ENCODE measurements around the gene PEX19. TPM values are rescaled to one million over a fixed set of nuclear protein-coding genes. Genes with fewer than 3 reads are reported as not detected.
A peak's percentile ranks its signal among the peaks of the same experiment; 100 is the strongest.
"Not testable (repeated sequence)": the region's sequence is repeated elsewhere in the genome, so short reads cannot be mapped to it uniquely, and the experiment has no call there.

Gene PEX19
- total RNA-seq, 2 experiments from 2014 or later = 50.0 to 61.1 TPM

- ChIA-PET CTCF (interaction anchor here (3.3 kb wide), 1 partner anchor 16 kb away, joined by 18 read pairs; no protein-coding TSS in a partner anchor), POLR2A (no interaction called here)
- Mint-ChIP-seq H3K27me3 (no peaks in the 10 kb centered on the region), H3K27ac (no peak overlapping the region), H3K9me3 (no peaks in the 10 kb centered on the region), H3K36me3 (peaks cover 46% of the 10 kb centered on the region), H3K4me3 (no peak overlapping the region), H3K4me1 (ENCODE audit: low read depth) (no peaks in the 10 kb centered on the region)
- no peak for DNase-seq
- intact Hi-C loops (cut with micrococcal nuclease) = no loop called here
These were observed 22.3 kb upstream of the PEX19 start for GRCh38 chr1:160307118-160307791.

- peaks cover 53% of the 10 kb centered on the region for H3K36me3 Mint-ChIP-seq
- POLR2A ChIA-PET = no interaction called here
- CTCF ChIA-PET = interaction anchor here (0.9 to 1.1 kb wide), 2 partner anchors 9 to 199 kb away, joined by 3 to 8 read pairs; no protein-coding TSS in a partner anchor
These were observed 15.2 kb upstream of the PEX19 start for GRCh38 chr1:160300173-160300572.

GRCh38 chr1:160296036-160296435, 11.1 kb upstream of the PEX19 start:
- no peak for DNase-seq
- intact Hi-C loops (cut with micrococcal nuclease) = no loop called here
- ChIA-PET POLR2A (no interaction called here), CTCF (interaction anchor here (0.9 to 1.3 kb wide), 3 partner anchors 104 to 210 kb away, joined by 3 to 4 read pairs (median 3); no protein-coding TSS in a partner anchor)
- no peaks in the 10 kb centered on the region for H3K27me3 Mint-ChIP-seq
- H3K9me3 Mint-ChIP-seq = no peaks in the 10 kb centered on the region
- no peak overlapping the region for H3K27ac Mint-ChIP-seq
- peaks cover 3% of the 10 kb centered on the region for H3K4me1 Mint-ChIP-seq (ENCODE audit: low read depth)
- H3K4me3 Mint-ChIP-seq = no peak overlapping the region
- H3K36me3 Mint-ChIP-seq = peaks cover 62% of the 10 kb centered on the region

More at GRCh38 chr1:160300173-160300572, 15.2 kb upstream of the PEX19 start:
- Mint-ChIP-seq H3K27ac (no peak overlapping the region), H3K4me3 (no peak overlapping the region), H3K27me3 (no peaks in the 10 kb centered on the region), H3K4me1 (ENCODE audit: low read depth) (no peaks in the 10 kb centered on the region), H3K9me3 (no peaks in the 10 kb centered on the region)
- intact Hi-C loops (cut with micrococcal nuclease) = no loop called here
- no peak for DNase-seq

GRCh38 chr1:160293020-160293968, 8.4 kb upstream of the PEX19 start:
- no peak overlapping the region for H3K27ac Mint-ChIP-seq
- no peak for DNase-seq
- H3K27me3 Mint-ChIP-seq = no peaks in the 10 kb centered on the region
- H3K9me3 Mint-ChIP-seq = no peaks in the 10 kb centered on the region
- peaks cover 64% of the 10 kb centered on the region for H3K36me3 Mint-ChIP-seq
- H3K4me1 Mint-ChIP-seq (ENCODE audit: low read depth) = peaks cover 3% of the 10 kb centered on the region
- CTCF ChIA-PET = interaction anchor here (1.1 to 7.2 kb wide), 23 partner anchors 10 to 247 kb away, joined by 3 to 156 read pairs (median 18); partner anchors contain the start of genes CASQ1, DCAF8 and PEA15
- intact Hi-C loops (cut with micrococcal nuclease) = no loop called here
- no peak overlapping the region for H3K4me3 Mint-ChIP-seq
- POLR2A ChIA-PET = interaction anchor here (0.8 kb wide), 1 partner anchor 200 kb away, joined by 6 read pairs; no protein-coding TSS in a partner anchor

- ChIA-PET POLR2A (interaction anchor here (0.7 to 1.4 kb wide), 3 partner anchors 29 to 98 kb away, joined by 3 read pairs; partner anchors contain the start of gene DCAF8), CTCF (interaction anchor here (0.5 to 7.2 kb wide), 74 partner anchors 8 to 806 kb away, joined by 3 to 156 read pairs (median 5); partner anchors contain the start of genes CASQ1, DCAF8, IGSF8 and NCSTN)
- peak overlapping the region; percentile 47 for H3K27ac Mint-ChIP-seq
- DNase-seq = peak; percentile 76
- H3K9me3 Mint-ChIP-seq = no peaks in the 10 kb centered on the region
- H3K27me3 Mint-ChIP-seq = no peaks in the 10 kb centered on the region
- peaks cover 3% of the 10 kb centered on the region for H3K4me1 Mint-ChIP-seq (ENCODE audit: low read depth)
- H3K36me3 Mint-ChIP-seq = peaks cover 49% of the 10 kb centered on the region
- no peak overlapping the region for H3K4me3 Mint-ChIP-seq
- intact Hi-C loops (cut with micrococcal nuclease) = loop anchor here (1.0 to 2.0 kb wide), 2 partner anchors 98 to 191 kb away; no protein-coding TSS in a partner anchor
These were observed 6.6 kb upstream of the PEX19 start for GRCh38 chr1:160291248-160292220.

- H3K4me1 Mint-ChIP-seq (ENCODE audit: low read depth) = peaks cover 23% of the 10 kb centered on the region
- H3K4me3 Mint-ChIP-seq, H3K27ac Mint-ChIP-seq, DNase-seq, POLR2A ChIA-PET, H3K27me3 Mint-ChIP-seq, H3K9me3 Mint-ChIP-seq: not testable (repeated sequence)
- peaks cover 31% of the 10 kb centered on the region for H3K36me3 Mint-ChIP-seq
- CTCF ChIA-PET = interaction anchor here (0.7 to 7.2 kb wide), 8 partner anchors 11 to 190 kb away, joined by 3 to 156 read pairs (median 4); partner anchors contain the start of genes CASQ1, DCAF8 and IGSF8
- intact Hi-C loops (cut with micrococcal nuclease) = loop anchor here (5.0 kb wide), 1 partner anchor 55 kb away; the partner anchor contains the start of genes COPA and NCSTN
These were observed 2.8 kb upstream of the PEX19 start for GRCh38 chr1:160287769-160288168.

GRCh38 chr1:160285506-160285905, 573 bp upstream of the PEX19 start:
- no peaks in the 10 kb centered on the region for H3K9me3 Mint-ChIP-seq
- intact Hi-C loops (cut with micrococcal nuclease) = loop anchor here (1.0 to 5.0 kb wide), 3 partner anchors 23 to 184 kb away; partner anchors contain the start of genes COPA, DCAF8 and NCSTN
- no peak for DNase-seq
- peaks cover 20% of the 10 kb centered on the region for H3K4me1 Mint-ChIP-seq (ENCODE audit: low read depth)
- peaks cover 26% of the 10 kb centered on the region for H3K36me3 Mint-ChIP-seq
- POLR2A ChIA-PET = interaction anchor here (0.6 to 2.5 kb wide), 7 partner anchors 22 to 85 kb away, joined by 3 to 25 read pairs (median 4); partner anchors contain the start of gene DCAF8
- CTCF ChIA-PET = interaction anchor here (1.5 to 2.6 kb wide), 4 partner anchors 34 to 184 kb away, joined by 7 to 14 read pairs (median 8); no protein-coding TSS in a partner anchor
- no peaks in the 10 kb centered on the region for H3K27me3 Mint-ChIP-seq
- H3K27ac Mint-ChIP-seq = no peak overlapping the region
- peak overlapping the region; percentile 48 for H3K4me3 Mint-ChIP-seq

- Mint-ChIP-seq H3K4me3 (peak overlapping the region; percentile 96), H3K9me3 (no peaks in the 10 kb centered on the region), H3K36me3 (peaks cover 26% of the 10 kb centered on the region), H3K4me1 (ENCODE audit: low read depth) (peaks cover 20% of the 10 kb centered on the region), H3K27me3 (no peaks in the 10 kb centered on the region), H3K27ac (peak overlapping the region; percentile 90)
- peak; percentile 39 for DNase-seq
- ChIA-PET CTCF (interaction anchor here (0.5 to 2.6 kb wide), 8 partner anchors 22 to 183 kb away, joined by 3 to 14 read pairs (median 6); partner anchors contain the start of gene DCAF8), POLR2A (interaction anchor here (1.1 to 2.5 kb wide), 6 partner anchors 20 to 80 kb away, joined by 4 to 25 read pairs (median 5); partner anchors contain the start of gene DCAF8)
- intact Hi-C loops (cut with micrococcal nuclease) = no loop called here
These were observed 632 bp downstream of the PEX19 start for GRCh38 chr1:160284220-160284781.

GRCh38 chr1:160282807-160283206, 2.1 kb downstream of the PEX19 start:
- ChIA-PET CTCF (interaction anchor here (6.2 kb wide), 1 partner anchor 9 kb away, joined by 44 read pairs; no protein-coding TSS in a partner anchor), POLR2A (no interaction called here)
- intact Hi-C loops (cut with micrococcal nuclease) = no loop called here
- Mint-ChIP-seq H3K36me3 (peaks cover 34% of the 10 kb centered on the region), H3K27me3 (no peaks in the 10 kb centered on the region), H3K4me1 (ENCODE audit: low read depth) (peaks cover 20% of the 10 kb centered on the region), H3K27ac (no peak overlapping the region), H3K4me3 (no peak overlapping the region), H3K9me3 (no peaks in the 10 kb centered on the region)
- no peak for DNase-seq

- intact Hi-C loops (cut with micrococcal nuclease) = no loop called here
- Mint-ChIP-seq H3K27ac (no peak overlapping the region), H3K27me3 (no peaks in the 10 kb centered on the region), H3K36me3 (peaks cover 41% of the 10 kb centered on the region), H3K4me1 (ENCODE audit: low read depth) (no peaks in the 10 kb centered on the region), H3K9me3 (no peaks in the 10 kb centered on the region), H3K4me3 (no peak overlapping the region)
- CTCF ChIA-PET = interaction anchor here (1.5 to 6.2 kb wide), 3 partner anchors 10 to 26 kb away, joined by 4 to 44 read pairs (median 6); no protein-coding TSS in a partner anchor
- no peak for DNase-seq
- POLR2A ChIA-PET = no interaction called here
These were observed 6.9 kb downstream of the PEX19 start for GRCh38 chr1:160277987-160278386.

Data from activated CD4-positive, alpha-beta memory T cell treated with anti-CD3 and anti-CD28 coated beads for 36 hours (primary cell).